Kidney epithelial cell (primary cell): ENCODE data around the gene GRXCR2. TPM values are rescaled to one million over a fixed set of nuclear protein-coding genes. Genes with fewer than 3 reads are reported as not detected.

ENCODE experiments used
- DNase-seq: peaks from one replicate; pipeline ENCODE4 v3.0.0-alpha.2; 2010; ENCODE audit warnings: low read depth
- H3K27me3 ChIP-seq: 2 replicates; pipeline ENCODE4 v1.6.0; 2011; ENCODE audit warnings: low read length; ENCODE audit not compliant: control insufficient read depth, insufficient read depth
- H3K36me3 ChIP-seq: 2 replicates; pipeline ENCODE4 v1.5.1; 2011; ENCODE audit warnings: low read length; ENCODE audit not compliant: control insufficient read depth, insufficient read depth
- H3K4me3 ChIP-seq: 2 replicates; pipeline ENCODE4 v1.5.1; 2011; ENCODE audit warnings: low read depth, mild to moderate bottlenecking, control low read depth, low read length
- total RNA-seq: library from RNA; depleted of rRNA; stranded (reverse); fragments of >200 nt; gene quantifications from 2 replicates; pipeline ENCODE4 v1.2.3, GENCODE V29; 2015
- TF ChIP-seq, protein P1 (sequence below): IDR thresholded peaks from 2 replicates; pipeline ENCODE4 v1.5.1; 2011; ENCODE audit warnings: mild to moderate bottlenecking, moderate library complexity, low read length, control low read depth, inconsistent platforms; ENCODE audit not compliant: insufficient read depth, poor library complexity, severe bottlenecking

The GRXCR2 gene
- total RNA-seq, 1 donor from 2014 or later: not detected

- TF ChIP-seq, protein P1, sequence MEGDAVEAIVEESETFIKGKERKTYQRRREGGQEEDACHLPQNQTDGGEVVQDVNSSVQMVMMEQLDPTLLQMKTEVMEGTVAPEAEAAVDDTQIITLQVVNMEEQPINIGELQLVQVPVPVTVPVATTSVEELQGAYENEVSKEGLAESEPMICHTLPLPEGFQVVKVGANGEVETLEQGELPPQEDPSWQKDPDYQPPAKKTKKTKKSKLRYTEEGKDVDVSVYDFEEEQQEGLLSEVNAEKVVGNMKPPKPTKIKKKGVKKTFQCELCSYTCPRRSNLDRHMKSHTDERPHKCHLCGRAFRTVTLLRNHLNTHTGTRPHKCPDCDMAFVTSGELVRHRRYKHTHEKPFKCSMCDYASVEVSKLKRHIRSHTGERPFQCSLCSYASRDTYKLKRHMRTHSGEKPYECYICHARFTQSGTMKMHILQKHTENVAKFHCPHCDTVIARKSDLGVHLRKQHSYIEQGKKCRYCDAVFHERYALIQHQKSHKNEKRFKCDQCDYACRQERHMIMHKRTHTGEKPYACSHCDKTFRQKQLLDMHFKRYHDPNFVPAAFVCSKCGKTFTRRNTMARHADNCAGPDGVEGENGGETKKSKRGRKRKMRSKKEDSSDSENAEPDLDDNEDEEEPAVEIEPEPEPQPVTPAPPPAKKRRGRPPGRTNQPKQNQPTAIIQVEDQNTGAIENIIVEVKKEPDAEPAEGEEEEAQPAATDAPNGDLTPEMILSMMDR: no peak
- DNase-seq: no peak
- Histone ChIP-seq H3K36me3 (no peaks in the 10 kb centered on the region), H3K4me3 (no peak overlapping the region), H3K27me3 (no peaks in the 10 kb centered on the region)
Observed at GRCh38 chr5:145852990-145853389, 19.8 kb downstream of the GRXCR2 start.

DNA sequence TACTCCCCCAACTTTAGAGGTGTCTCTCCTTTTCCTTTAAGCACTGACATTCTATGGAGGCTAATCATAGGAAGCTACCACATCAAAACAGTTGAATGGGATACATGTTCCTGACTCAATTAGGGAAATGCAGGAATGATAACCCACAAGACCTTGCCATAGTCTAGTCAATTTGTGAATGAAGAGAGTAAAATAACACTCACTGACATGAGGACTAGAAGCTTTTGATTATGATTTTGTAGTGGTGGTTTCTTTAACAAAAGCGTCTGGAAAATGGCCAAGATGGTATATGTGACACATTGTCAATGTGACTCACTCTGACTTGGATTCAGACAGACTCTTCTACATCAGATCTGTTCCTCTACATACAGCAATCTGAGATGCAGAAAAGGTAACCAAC, 24.0 kb downstream of the GRXCR2 start:
- no peaks in the 10 kb centered on the region for H3K27me3 ChIP-seq
- no peaks in the 10 kb centered on the region for H3K36me3 ChIP-seq
- H3K4me3 ChIP-seq: no peak overlapping the region
- TF ChIP-seq, protein P1: no peak
- DNase-seq: no peak

GRCh38 chr5:145847499-145848497, 25.0 kb downstream of the GRXCR2 start:
- H3K27me3 ChIP-seq: no peaks in the 10 kb centered on the region
- no peaks in the 10 kb centered on the region for H3K36me3 ChIP-seq
- H3K4me3 ChIP-seq: no peak overlapping the region
- DNase-seq: peak; percentile 67
- TF ChIP-seq, protein P1: no peak

- TF ChIP-seq, protein P1: no peak
- DNase-seq: no peak
- H3K4me3 ChIP-seq: no peak overlapping the region
- no peaks in the 10 kb centered on the region for H3K27me3 ChIP-seq
- H3K36me3 ChIP-seq: no peaks in the 10 kb centered on the region
Observed at GRCh38 chr5:145846081-145846480, 26.7 kb downstream of the GRXCR2 start.

DNA sequence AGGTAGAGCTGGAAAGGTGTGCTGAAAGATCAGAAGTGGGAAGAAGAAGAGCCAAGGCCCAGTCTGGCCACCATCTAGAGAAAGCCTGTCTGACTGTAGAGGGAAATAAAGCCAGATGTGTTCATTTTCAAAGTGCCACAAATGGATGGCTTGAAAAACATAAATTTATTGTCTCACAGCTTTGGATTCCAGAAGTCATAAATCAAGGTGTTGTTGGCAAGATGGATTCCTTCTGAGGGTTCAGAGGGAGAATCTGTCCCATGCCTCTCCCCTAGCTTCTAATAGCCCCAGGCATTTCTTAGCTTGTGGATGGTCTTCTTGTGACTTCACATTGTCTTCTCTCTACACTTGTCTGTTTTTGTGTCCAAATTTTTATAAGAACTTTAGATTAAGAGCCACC, 31.5 kb downstream of the GRXCR2 start:
- no peak overlapping the region for H3K4me3 ChIP-seq
- H3K27me3 ChIP-seq: no peaks in the 10 kb centered on the region
- H3K36me3 ChIP-seq: no peaks in the 10 kb centered on the region
- DNase-seq: no peak
- TF ChIP-seq, protein P1: no peak
